BLaER1 (cell line): ENCODE measurements around the gene MYOF.
"Not testable (repeated sequence)": the region's sequence is repeated elsewhere in the genome, so short reads cannot be mapped to it uniquely, and the experiment has no call there.

ENCODE experiments used
- H3K27ac ChIP-seq: shearing (Covaris generic); formaldehyde crosslinking; 2 replicates; pipeline ENCODE4 v1.8.1; 2022
- H3K27me3 ChIP-seq: shearing (Covaris generic); formaldehyde crosslinking; 2 replicates; pipeline ENCODE4 v1.8.1; 2022
- H3K36me3 ChIP-seq: shearing (Covaris generic); formaldehyde crosslinking; 2 replicates; pipeline ENCODE4 v1.8.1; 2022
- H3K4me1 ChIP-seq: shearing (Covaris generic); formaldehyde crosslinking; 2 replicates; pipeline ENCODE4 v1.8.1; 2022
- H3K4me2 ChIP-seq: shearing (Covaris generic); formaldehyde crosslinking; 2 replicates; pipeline ENCODE4 v1.8.1; 2022
- H3K4me3 ChIP-seq: shearing (Covaris generic); formaldehyde crosslinking; 2 replicates; pipeline ENCODE4 v1.8.1; 2022
- H3K9ac ChIP-seq: shearing (Covaris generic); formaldehyde crosslinking; 2 replicates; pipeline ENCODE4 v1.8.1; 2022
- H3K9me3 ChIP-seq: shearing (Covaris generic); formaldehyde crosslinking; 2 replicates; pipeline ENCODE4 v1.8.1; 2022
- H4K20me1 ChIP-seq: shearing (Covaris generic); formaldehyde crosslinking; 2 replicates; pipeline ENCODE4 v1.8.1; 2022
- Cebpa-rat ChIP-seq: shearing (Covaris generic); IDR thresholded peaks from 2 replicates; pipeline ENCODE4 v1.8.1; 2022

MYOF gene

GRCh38 chr10:93443481-93443880, 38.7 kb downstream of the MYOF start:
- no peaks in the 10 kb centered on the region for H3K4me1 ChIP-seq
- no peaks in the 10 kb centered on the region for H4K20me1 ChIP-seq
- no peak overlapping the region for H3K4me2 ChIP-seq
- no peaks in the 10 kb centered on the region for H3K9me3 ChIP-seq
- no peaks in the 10 kb centered on the region for H3K36me3 ChIP-seq
- no peak overlapping the region for H3K4me3 ChIP-seq
- H3K27me3 ChIP-seq: no peaks in the 10 kb centered on the region
- H3K9ac ChIP-seq: no peak overlapping the region
- TF ChIP-seq Cebpa-rat: no peak
- no peak overlapping the region for H3K27ac ChIP-seq

GRCh38 chr10:93442721-93443120, 39.4 kb downstream of the MYOF start:
- H3K27me3 ChIP-seq, H3K9ac ChIP-seq, H3K27ac ChIP-seq, H3K9me3 ChIP-seq, H3K4me1 ChIP-seq, H4K20me1 ChIP-seq, H3K4me3 ChIP-seq, H3K36me3 ChIP-seq, H3K4me2 ChIP-seq: not testable (repeated sequence)

DNA sequence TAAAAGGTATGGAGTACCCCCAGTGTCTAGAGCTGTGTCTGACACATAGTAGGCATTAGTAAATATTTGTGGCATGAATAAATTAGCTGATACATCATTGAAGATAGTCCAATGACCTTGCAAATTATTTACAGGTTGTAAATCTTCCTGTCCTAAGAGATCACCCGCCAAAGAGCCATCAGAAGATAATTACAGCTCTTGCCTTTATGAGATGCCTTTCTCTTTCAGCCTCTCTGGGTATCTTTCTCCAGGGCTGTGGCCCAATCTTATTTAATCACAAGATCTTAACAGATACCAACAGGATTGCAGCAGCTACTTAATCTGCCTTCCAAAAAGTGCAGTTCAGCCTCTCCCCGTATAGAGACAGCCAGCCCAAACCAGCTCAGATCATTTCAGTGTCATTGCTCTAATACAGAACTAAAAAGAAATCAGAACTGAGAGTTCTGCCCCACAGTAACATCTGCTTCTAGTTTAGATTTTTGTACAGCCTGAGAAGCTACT, 41.5 kb downstream of the MYOF start:
- no peak overlapping the region for H3K9ac ChIP-seq
- no peak overlapping the region for H3K4me2 ChIP-seq
- no peaks in the 10 kb centered on the region for H3K4me1 ChIP-seq

GRCh38 chr10:93438613-93439253, 43.4 kb downstream of the MYOF start:
- H3K9me3 ChIP-seq: no peaks in the 10 kb centered on the region
- H3K27ac ChIP-seq: no peak overlapping the region
- no peak for TF ChIP-seq Cebpa-rat
- no peak overlapping the region for H3K4me3 ChIP-seq
- no peaks in the 10 kb centered on the region for H3K27me3 ChIP-seq
- no peak overlapping the region for H3K4me2 ChIP-seq
- no peaks in the 10 kb centered on the region for H4K20me1 ChIP-seq
- no peaks in the 10 kb centered on the region for H3K4me1 ChIP-seq
- no peak overlapping the region for H3K9ac ChIP-seq
- H3K36me3 ChIP-seq: no peaks in the 10 kb centered on the region

More for the DNA sequence above, 41.5 kb downstream of the MYOF start:
- Histone ChIP-seq H4K20me1 (no peaks in the 10 kb centered on the region), H3K4me3 (no peak overlapping the region), H3K27me3 (no peaks in the 10 kb centered on the region), H3K36me3 (no peaks in the 10 kb centered on the region), H3K9me3 (no peaks in the 10 kb centered on the region), H3K27ac (no peak overlapping the region)
- TF ChIP-seq Cebpa-rat: no peak

DNA sequence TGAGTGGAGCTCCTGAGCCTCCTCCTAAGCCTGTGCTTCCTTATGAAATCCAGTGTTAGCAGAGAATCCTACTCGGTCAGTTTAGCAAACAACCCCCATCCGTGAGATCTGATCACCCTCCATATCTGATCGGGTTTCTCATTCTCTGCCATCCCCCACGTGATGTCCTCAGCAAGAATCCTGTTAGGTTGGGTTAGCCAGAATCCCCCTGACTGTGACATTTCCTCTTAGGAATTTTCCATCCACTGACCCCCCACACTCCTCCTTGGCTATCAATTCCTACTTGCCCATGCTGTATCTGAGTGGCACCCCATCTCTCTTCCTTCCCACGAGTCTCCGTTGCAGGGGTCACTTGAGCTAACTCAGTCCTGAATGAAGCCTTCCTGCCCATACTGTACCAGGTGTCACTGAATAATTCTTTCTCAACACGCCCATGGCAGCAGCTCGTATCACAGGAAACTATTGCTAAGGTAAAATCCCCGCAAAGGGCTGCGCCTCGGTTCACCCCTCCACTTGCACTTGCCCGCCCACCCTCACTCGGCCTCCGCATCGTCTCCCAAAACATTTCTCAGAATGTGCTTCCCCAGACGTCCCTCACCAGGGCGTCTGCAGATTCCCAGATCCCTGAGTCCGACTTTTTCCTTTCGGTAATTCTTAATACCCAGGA, 44.1 kb downstream of the MYOF start:
- Histone ChIP-seq H3K4me2 (no peak overlapping the region), H3K36me3 (no peaks in the 10 kb centered on the region), H3K9me3 (no peaks in the 10 kb centered on the region), H3K4me3 (no peak overlapping the region), H3K27me3 (no peaks in the 10 kb centered on the region), H3K9ac (no peak overlapping the region), H3K4me1 (no peaks in the 10 kb centered on the region), H3K27ac (no peak overlapping the region), H4K20me1 (no peaks in the 10 kb centered on the region)
- no peak for TF ChIP-seq Cebpa-rat

DNA sequence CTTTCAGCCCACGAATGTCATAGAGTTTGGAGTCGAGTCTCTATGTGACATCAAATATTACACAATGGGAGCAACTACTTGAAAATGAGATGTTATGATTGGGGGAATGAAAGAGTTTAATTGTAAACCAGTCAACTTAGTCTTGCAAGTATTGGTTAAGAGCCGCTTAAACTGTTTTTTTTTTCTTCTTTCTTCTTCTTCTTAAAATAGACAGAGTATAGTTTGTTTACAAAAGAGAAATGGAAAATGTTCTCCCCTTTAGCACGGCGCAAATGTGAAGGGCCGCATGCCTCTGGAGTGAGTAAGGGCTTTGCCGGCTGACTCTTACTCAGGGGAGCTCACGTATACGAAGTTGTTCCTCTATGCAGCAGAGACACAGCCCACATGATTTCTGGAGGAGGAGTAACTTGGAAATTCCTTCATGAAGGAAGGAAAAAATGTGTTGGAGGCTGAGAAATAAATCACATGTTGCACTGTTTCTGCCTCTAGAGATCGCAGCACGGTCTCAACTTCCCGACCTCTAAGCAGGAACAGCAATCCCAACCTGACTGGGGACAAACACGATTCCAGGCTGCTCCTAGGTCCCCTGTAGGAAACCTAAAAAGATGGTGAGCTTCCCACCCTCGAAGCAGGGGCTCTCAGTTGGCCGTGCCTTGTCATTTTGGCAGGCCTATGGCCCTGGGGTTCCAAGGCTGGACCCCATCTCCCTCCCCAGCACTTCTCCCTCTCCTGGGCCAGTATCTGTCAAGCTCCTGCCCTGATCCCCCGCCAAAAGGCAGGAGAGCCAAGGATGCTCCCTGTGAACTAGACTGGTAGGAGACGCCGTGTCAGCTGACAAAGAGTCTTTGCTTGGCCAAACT, 44.8 kb downstream of the MYOF start:
- TF ChIP-seq Cebpa-rat: no peak
- H3K36me3 ChIP-seq: no peaks in the 10 kb centered on the region
- H3K4me1 ChIP-seq: peaks cover 2% of the 10 kb centered on the region
- no peak overlapping the region for H3K4me2 ChIP-seq
- H3K9ac ChIP-seq: no peak overlapping the region
- H4K20me1 ChIP-seq: no peaks in the 10 kb centered on the region
- no peak overlapping the region for H3K27ac ChIP-seq
- H3K27me3 ChIP-seq: no peaks in the 10 kb centered on the region
- H3K9me3 ChIP-seq: no peaks in the 10 kb centered on the region
- H3K4me3 ChIP-seq: no peak overlapping the region

- Histone ChIP-seq H3K9ac (no peak overlapping the region), H3K4me3 (no peak overlapping the region), H4K20me1 (no peaks in the 10 kb centered on the region), H3K27me3 (no peaks in the 10 kb centered on the region), H3K4me1 (peaks cover 8% of the 10 kb centered on the region), H3K9me3 (no peaks in the 10 kb centered on the region), H3K36me3 (no peaks in the 10 kb centered on the region), H3K4me2 (no peak overlapping the region), H3K27ac (no peak overlapping the region)
- TF ChIP-seq Cebpa-rat: no peak
These were observed 45.5 kb downstream of the MYOF start for GRCh38 chr10:93436591-93437085.

DNA sequence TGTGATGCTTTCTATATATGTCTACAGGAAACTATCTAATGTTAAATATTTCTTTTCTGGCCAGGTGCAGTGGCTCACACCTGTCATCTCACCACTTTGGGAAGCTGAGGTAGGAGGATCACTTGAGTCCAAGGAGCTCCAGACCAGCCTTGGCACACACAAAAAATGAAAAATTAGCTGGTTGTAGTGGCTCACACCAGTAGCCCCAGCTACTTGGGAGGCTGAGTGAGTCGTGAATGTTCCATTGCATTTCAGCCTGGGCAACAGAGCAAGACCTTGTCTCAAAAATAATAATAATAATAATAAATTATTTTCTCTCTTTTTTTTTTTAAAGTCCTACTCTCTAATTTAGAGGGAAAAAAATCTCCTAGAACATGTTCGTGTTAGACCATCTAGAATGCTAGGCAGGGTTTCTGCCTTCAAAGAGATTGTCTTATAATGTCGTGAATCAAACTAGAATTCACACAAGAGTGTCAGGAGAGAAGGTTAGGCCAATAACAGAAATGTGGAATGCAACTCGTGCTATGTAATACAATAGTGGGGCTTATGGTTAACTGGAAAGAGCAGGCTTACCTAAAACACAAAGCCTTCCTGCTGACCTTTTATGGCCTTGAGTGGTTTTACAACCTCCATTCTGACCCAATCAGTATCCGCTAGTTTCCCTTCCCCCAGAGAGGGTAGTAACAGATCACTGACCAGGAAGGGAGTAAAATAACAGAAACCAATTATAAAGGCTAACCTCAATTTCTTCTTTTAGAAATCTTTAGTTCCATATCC, 46.3 kb downstream of the MYOF start:
- no peaks in the 10 kb centered on the region for H3K27me3 ChIP-seq
- no peaks in the 10 kb centered on the region for H3K9me3 ChIP-seq
- H3K27ac ChIP-seq: no peak overlapping the region
- H3K4me3 ChIP-seq: no peak overlapping the region
- H3K36me3 ChIP-seq: no peaks in the 10 kb centered on the region
- H4K20me1 ChIP-seq: no peaks in the 10 kb centered on the region
- H3K9ac ChIP-seq: no peak overlapping the region
- no peak for TF ChIP-seq Cebpa-rat
- no peak overlapping the region for H3K4me2 ChIP-seq
- H3K4me1 ChIP-seq: peaks cover 8% of the 10 kb centered on the region

DNA sequence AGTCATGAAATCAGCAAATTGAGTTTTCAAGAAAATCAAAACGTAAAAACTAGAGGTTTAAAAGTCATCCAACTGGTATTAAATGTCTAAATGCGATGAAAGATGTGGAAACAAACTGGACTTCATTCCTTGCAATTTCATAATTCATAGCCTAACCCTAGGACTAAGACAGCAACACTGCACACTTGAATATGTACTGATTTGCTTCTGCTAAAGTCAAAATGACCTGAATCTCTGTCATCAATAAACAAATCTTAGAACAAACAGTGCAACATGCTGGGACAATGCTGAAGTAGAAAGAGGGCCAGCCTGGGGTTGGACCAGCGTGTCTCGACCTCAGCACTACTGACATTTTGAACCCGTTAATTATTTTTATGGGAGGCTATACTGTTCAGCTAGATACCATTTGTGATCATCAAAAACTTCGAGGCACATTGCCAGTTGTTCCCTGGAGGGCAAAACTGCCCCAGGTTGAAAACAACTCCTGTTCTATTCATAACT, 47.1 kb downstream of the MYOF start:
- no peak overlapping the region for H3K9ac ChIP-seq
- no peak overlapping the region for H3K4me2 ChIP-seq
- TF ChIP-seq Cebpa-rat: no peak
- no peaks in the 10 kb centered on the region for H4K20me1 ChIP-seq
- H3K4me1 ChIP-seq: peaks cover 8% of the 10 kb centered on the region
- no peaks in the 10 kb centered on the region for H3K27me3 ChIP-seq
- H3K27ac ChIP-seq: no peak overlapping the region
- H3K36me3 ChIP-seq: no peaks in the 10 kb centered on the region
- H3K9me3 ChIP-seq: no peaks in the 10 kb centered on the region
- H3K4me3 ChIP-seq: no peak overlapping the region
